Activated CD8-positive, alpha-beta memory T cell treated with anti-CD3 and anti-CD28 coated beads, Interleukin-2, amount 50 U/mL, for 24 hours (primary cell): ENCODE data around the gene SERTAD3.

Experiments
- DNase-seq: peaks from one replicate; pipeline ENCODE4 v3.0.0-alpha.2; 2020; ENCODE audit errors: extremely low read depth

Gene SERTAD3

GRCh38 chr19:40425450-40426287 is 18.5 kb downstream of the SERTAD3 start, which contains the start of gene SERTAD1:
SERTAD1 (minus strand) TSS chr19:40425992; CDS start chr19:40423546, 2,446 bp downstream.
- peak; percentile 100 for DNase-seq

- no peak for DNase-seq
Measured at GRCh38 chr19:40424637-40425449, 19.3 kb downstream of the SERTAD3 start.

GRCh38 chr19:40423938-40424337 is 20.2 kb downstream of the SERTAD3 start:
- DNase-seq, result no peak

GRCh38 chr19:40422748-40423566 is 21.2 kb downstream of the SERTAD3 start:
- DNase-seq, result no peak

GRCh38 chr19:40421993-40422747 is 22.0 kb downstream of the SERTAD3 start:
- DNase-seq, result no peak

GRCh38 chr19:40420766-40421765 is 23.1 kb downstream of the SERTAD3 start:
- DNase-seq, result peak; percentile 36

- no peak for DNase-seq
Measured at GRCh38 chr19:40420451-40420765, 23.7 kb downstream of the SERTAD3 start.

GRCh38 chr19:40419780-40420179 is 24.4 kb downstream of the SERTAD3 start:
- DNase-seq, result no peak

GRCh38 chr19:40419066-40419612 is 25.0 kb downstream of the SERTAD3 start:
- DNase-seq, result no peak

- no peak for DNase-seq
Measured at GRCh38 chr19:40418040-40418439, 26.1 kb downstream of the SERTAD3 start.

GRCh38 chr19:40417643-40417981 is 26.5 kb downstream of the SERTAD3 start:
- no peak for DNase-seq

GRCh38 chr19:40416918-40417642 is 27.1 kb downstream of the SERTAD3 start:
- DNase-seq, result no peak

GRCh38 chr19:40415768-40416167 is 28.4 kb downstream of the SERTAD3 start:
- no peak for DNase-seq

- no peak for DNase-seq
Measured at GRCh38 chr19:40414542-40415535, 29.3 kb downstream of the SERTAD3 start.

GRCh38 chr19:40413291-40413845 is 30.8 kb downstream of the SERTAD3 start, which contains the start of gene PRX:
PRX (minus strand) TSS chr19:40413378; CDS start chr19:40407932, 5,446 bp downstream.
- no peak for DNase-seq

GRCh38 chr19:40412866-40413265 is 31.3 kb downstream of the SERTAD3 start:
- no peak for DNase-seq

- DNase-seq, result no peak
Measured at GRCh38 chr19:40411958-40412499, 32.1 kb downstream of the SERTAD3 start.
